ENCODE measurements around the gene CLDN6. TPM values are rescaled to one million over a fixed set of nuclear protein-coding genes. Genes with fewer than 3 reads are reported as not detected.
A peak's percentile ranks its signal among the peaks of the same experiment; 100 is the strongest.

Gene CLDN6
- total and polyA plus RNA-seq, 9 of the 15 experiments (the other 6 are each of a cell fraction or from before 2014, with no cell fraction given): 0.22 to 0.75 (median 0.38) TPM; not detected in 3

- TF ChIP-seq ARID4B (CRISPR knock-in tag; IDR thresholded peaks at IDR 0.05): peak; percentile 25; the same call in 1 of the 2 replicates
- no peak for TF ChIP-seq TAF15 (IDR thresholded peaks at IDR 0.05; ENCODE audit: low read depth, low read length)
- TF ChIP-seq E2F1 (CRISPR knock-in tag; IDR thresholded peaks at IDR 0.05): no peak
- no peak for TF ChIP-seq TCF7 (IDR thresholded peaks at IDR 0.05; ENCODE audit: borderline replicate concordance)
- no peak for TF ChIP-seq EZH2 (IDR thresholded peaks at IDR 0.05; ENCODE audit: borderline replicate concordance, low read depth, low read length)
- peak; percentile 7 for TF ChIP-seq SP1 (CRISPR knock-in tag; IDR thresholded peaks at IDR 0.05)
- TF ChIP-seq PHF8 (IDR thresholded peaks at IDR 0.05; ENCODE audit: borderline replicate concordance, low read length): peak; percentile 39; the same call in 1 of the 2 replicates
- no peak for TF ChIP-seq ZBTB34 (CRISPR knock-in tag; IDR thresholded peaks at IDR 0.05)
- no peak for TF ChIP-seq CCAR2 (IDR thresholded peaks at IDR 0.05; ENCODE audit: low read depth, low read length)
- no peak for TF ChIP-seq ZNF655 (CRISPR knock-in tag; IDR thresholded peaks at IDR 0.05)
- TF ChIP-seq CBX3 (IDR thresholded peaks at IDR 0.05; ENCODE audit: borderline replicate concordance in 1 of 2, low read length in 2 of 2): peak in 1 of 2 experiments; percentile 73; a peak in 1 of 3 replicates
- no peak for TF ChIP-seq ZNF586 (CRISPR knock-in tag; conservative IDR thresholded peaks at IDR 0.05)
- TF ChIP-seq ZSCAN32 (CRISPR knock-in tag; IDR thresholded peaks at IDR 0.05): no peak
- no peak for TF ChIP-seq TFE3 (CRISPR knock-in tag; IDR thresholded peaks at IDR 0.05)
- TF ChIP-seq CEBPG (CRISPR knock-in tag; IDR thresholded peaks at IDR 0.05): peak; percentile 16; the same call in 1 of the 2 replicates
- no peak for TF ChIP-seq CEBPG (tag; conservative IDR thresholded peaks at IDR 0.05 in 1 of 2, IDR thresholded peaks at IDR 0.05 in 1 of 2)
- TF ChIP-seq SIN3B (IDR thresholded peaks at IDR 0.05; ENCODE audit: low read depth): no peak
Observed at GRCh38 chr16:2981177-2981898, 36.6 kb downstream of the CLDN6 start (continued).

Data from K562 (cell line).